Tibial nerve (tissue), 4 donors: ENCODE data around the gene ETS2. TPM values are rescaled to one million over a fixed set of nuclear protein-coding genes. Genes with fewer than 3 reads are reported as not detected.
A peak's percentile ranks its signal among the peaks of the same experiment; 100 is the strongest.

ENCODE experiments used
- DNase-seq, 2 donors: peaks; one replicate each; pipeline ENCODE4 v3.0.0-alpha.2; 2019; ENCODE audit warnings: low spot score in 2 of 2
- H3K27ac ChIP-seq, 4 donors: fragments of 200-600 bp; sonication (generic) in 3 of 4; one replicate each; pipeline ENCODE4 v1.5.1; 2017 to 2019; ENCODE audit warnings: mild to moderate bottlenecking in 1 of 4
- H3K27me3 ChIP-seq, 2 donors: fragments of 200-600 bp; sonication (generic) in 1 of 2; one replicate each; pipeline versions ENCODE4 v1.5.1 to v1.6.0; 2017 to 2019
- H3K36me3 ChIP-seq, 3 donors: fragments of 200-600 bp; sonication (generic); one replicate each; pipeline ENCODE4 v1.5.1; 2018 to 2019
- H3K4me1 ChIP-seq, 4 donors: fragments of 200-600 bp; sonication (generic) in 3 of 4; one replicate each; pipeline ENCODE4 v1.5.1; 2017 to 2019
- H3K4me3 ChIP-seq, 4 donors: fragments of 200-600 bp; sonication (generic) in 3 of 4; one replicate each; pipeline ENCODE4 v1.5.1; 2017 to 2019; ENCODE audit warnings: mild to moderate bottlenecking in 1 of 4, moderate library complexity in 1 of 4
- H3K9me3 ChIP-seq, 4 donors: fragments of 200-600 bp; sonication (generic) in 3 of 4; one replicate each; pipeline ENCODE4 v1.5.1; 2017 to 2019
- EP300 ChIP-seq, 2 donors: sonication (generic); formaldehyde crosslinking; IDR thresholded peaks; one replicate each; pipeline ENCODE4 v1.6.1; 2017; ENCODE audit warnings: antibody characterized with exemption in 2 of 2, mild to moderate bottlenecking in 1 of 2
- POLR2A ChIP-seq, 2 donors: fragments of 450-650 bp; IDR thresholded peaks; one replicate each; pipeline ENCODE4 v1.6.1; 2017; ENCODE audit warnings: antibody characterized with exemption in 2 of 2, mild to moderate bottlenecking in 2 of 2, moderate library complexity in 2 of 2
- WGBS, 2 donors: methylation state at CpG; one replicate each; pipeline ENCODE4 v1.1.5; 2018; 5-methylcytosine and 5-hydroxymethylcytosine counted together
- total RNA-seq, 4 donors: library from RNA; depleted of rRNA; stranded (reverse); fragments of >200 nt; gene quantifications; one replicate each; pipeline ENCODE4 v1.1.0, GENCODE V29; 2016
- TF ChIP-seq, protein P1 (sequence below), 5 experiments: fragments of 200-600 bp in 3 of 5; fragments of 450-650 bp in 2 of 5; sonication (generic) in 3 of 5; IDR thresholded peaks; one replicate each; pipeline ENCODE4 v1.5.1; 2016 to 2019; ENCODE audit warnings: antibody characterized with exemption in 5 of 5, mild to moderate bottlenecking in 3 of 5, moderate library complexity in 2 of 5

ETS2 gene
- total RNA-seq: 100 to 1,000 TPM in 2 of 4 donors, 10 to 100 TPM in 2; 85.6 to 103 (median 98.5) TPM

DNA sequence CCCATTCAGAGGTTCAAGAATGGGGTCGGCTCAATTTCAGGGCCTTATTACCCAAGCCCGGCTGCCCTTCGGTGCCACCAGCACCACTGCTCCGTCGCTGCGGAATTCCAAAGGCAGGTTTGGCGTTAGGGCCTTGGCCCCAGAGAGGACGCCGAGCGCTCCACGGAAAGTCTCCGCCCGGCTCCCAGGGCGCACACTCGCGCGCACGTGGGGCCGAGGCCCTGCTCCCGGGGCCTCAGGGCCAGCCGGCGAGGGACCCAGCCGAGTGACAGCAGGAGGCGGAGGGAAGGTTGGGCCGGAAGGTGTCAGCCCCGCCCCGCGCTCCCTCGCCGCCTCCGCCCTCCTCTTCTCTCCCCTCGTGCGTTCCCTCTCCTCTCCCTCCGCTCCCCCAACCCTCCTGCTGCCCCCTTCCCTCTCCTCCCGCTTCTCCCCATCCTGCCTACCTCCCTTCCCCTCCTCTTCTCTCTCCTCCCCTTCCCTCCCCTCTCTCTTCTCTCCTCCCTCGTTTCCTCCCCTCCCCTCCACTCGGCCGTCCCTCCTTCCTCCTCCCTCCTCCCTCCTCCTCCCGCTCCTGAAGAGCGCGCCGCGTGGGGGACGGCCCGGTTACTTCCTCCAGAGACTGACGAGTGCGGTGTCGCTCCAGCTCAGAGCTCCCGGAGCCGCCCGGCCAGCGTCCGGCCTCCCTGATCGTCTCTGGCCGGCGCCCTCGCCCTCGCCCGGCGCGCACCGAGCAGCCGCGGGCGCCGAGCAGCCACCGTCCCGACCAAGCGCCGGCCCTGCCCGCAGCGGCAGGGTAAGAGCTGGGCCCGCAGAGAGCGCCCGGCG lies at the start of gene ETS2:
TSS of gene ETS2 (plus strand) at position 602 of the 825 bp plus-strand sequence. CDS start 4,106 bp downstream, outside the sequence.
- peaks cover 0 to 33% (median 6%) of the 10 kb centered on the region in 4 donors for H3K4me1 ChIP-seq
- 1% methylated on average over 65 to 73 of the region's 76 CpGs for WGBS, 2 donors
- H3K36me3 ChIP-seq: peaks cover 0 to 3% (median 0%) of the 10 kb centered on the region in 3 donors

DNA sequence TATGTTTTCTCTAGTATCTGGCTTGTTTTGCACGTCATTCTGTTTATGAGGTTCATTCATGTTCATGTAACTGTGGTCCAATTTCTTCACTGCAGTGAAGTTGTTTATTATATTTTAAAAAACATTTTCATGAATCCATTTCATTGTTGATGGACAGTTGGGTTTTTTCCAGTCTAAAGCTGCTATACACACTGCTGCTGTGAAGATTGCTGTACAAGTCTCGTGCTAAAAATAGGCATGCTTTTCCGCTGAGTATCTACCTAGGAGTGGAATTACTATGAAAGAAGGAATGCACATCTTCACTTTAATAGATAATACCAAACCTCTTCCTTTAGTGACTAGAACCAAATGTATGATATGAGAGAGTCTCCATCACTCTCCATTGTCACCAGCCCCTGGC lies 49.0 kb upstream of the ETS2 start:
- H3K27ac ChIP-seq: no peak overlapping the region
- H3K27me3 ChIP-seq: no peaks in the 10 kb centered on the region
- H3K9me3 ChIP-seq: no peaks in the 10 kb centered on the region
- H3K4me3 ChIP-seq: no peak overlapping the region
- H3K36me3 ChIP-seq: no peaks in the 10 kb centered on the region
- 62 to 74% methylated on average over 3 of the region's 3 CpGs for WGBS, 2 donors
- TF ChIP-seq, protein P1, sequence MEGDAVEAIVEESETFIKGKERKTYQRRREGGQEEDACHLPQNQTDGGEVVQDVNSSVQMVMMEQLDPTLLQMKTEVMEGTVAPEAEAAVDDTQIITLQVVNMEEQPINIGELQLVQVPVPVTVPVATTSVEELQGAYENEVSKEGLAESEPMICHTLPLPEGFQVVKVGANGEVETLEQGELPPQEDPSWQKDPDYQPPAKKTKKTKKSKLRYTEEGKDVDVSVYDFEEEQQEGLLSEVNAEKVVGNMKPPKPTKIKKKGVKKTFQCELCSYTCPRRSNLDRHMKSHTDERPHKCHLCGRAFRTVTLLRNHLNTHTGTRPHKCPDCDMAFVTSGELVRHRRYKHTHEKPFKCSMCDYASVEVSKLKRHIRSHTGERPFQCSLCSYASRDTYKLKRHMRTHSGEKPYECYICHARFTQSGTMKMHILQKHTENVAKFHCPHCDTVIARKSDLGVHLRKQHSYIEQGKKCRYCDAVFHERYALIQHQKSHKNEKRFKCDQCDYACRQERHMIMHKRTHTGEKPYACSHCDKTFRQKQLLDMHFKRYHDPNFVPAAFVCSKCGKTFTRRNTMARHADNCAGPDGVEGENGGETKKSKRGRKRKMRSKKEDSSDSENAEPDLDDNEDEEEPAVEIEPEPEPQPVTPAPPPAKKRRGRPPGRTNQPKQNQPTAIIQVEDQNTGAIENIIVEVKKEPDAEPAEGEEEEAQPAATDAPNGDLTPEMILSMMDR (IDR thresholded peaks at IDR 0.05): no peak
- TF ChIP-seq EP300 (IDR thresholded peaks at IDR 0.05): no peak
- TF ChIP-seq POLR2A (IDR thresholded peaks at IDR 0.05): no peak
- no peak for DNase-seq
- peaks cover 0 to 42% (median 11%) of the 10 kb centered on the region in 4 donors for H3K4me1 ChIP-seq

More for the DNA sequence above, at the start of gene ETS2:
- Histone ChIP-seq H3K27ac (peak within 1 kb of the TSS; percentile 89 to 97 (median 94)), H3K4me3 (peak within 1 kb of the TSS; percentile 72 to 88 (median 80)), H3K27me3 (no peaks in the 10 kb centered on the region), H3K9me3 (no peaks in the 10 kb centered on the region)
- TF ChIP-seq EP300 (IDR thresholded peaks at IDR 0.05): peak in 1 of 2 donors; percentile 97
- TF ChIP-seq, protein P1 (IDR thresholded peaks at IDR 0.05): peak in 2 of 5 experiments; percentile 0 to 18
- peak; percentile 77 to 83 for TF ChIP-seq POLR2A (IDR thresholded peaks at IDR 0.05)
- DNase-seq: peak; percentile 57 to 74

DNA sequence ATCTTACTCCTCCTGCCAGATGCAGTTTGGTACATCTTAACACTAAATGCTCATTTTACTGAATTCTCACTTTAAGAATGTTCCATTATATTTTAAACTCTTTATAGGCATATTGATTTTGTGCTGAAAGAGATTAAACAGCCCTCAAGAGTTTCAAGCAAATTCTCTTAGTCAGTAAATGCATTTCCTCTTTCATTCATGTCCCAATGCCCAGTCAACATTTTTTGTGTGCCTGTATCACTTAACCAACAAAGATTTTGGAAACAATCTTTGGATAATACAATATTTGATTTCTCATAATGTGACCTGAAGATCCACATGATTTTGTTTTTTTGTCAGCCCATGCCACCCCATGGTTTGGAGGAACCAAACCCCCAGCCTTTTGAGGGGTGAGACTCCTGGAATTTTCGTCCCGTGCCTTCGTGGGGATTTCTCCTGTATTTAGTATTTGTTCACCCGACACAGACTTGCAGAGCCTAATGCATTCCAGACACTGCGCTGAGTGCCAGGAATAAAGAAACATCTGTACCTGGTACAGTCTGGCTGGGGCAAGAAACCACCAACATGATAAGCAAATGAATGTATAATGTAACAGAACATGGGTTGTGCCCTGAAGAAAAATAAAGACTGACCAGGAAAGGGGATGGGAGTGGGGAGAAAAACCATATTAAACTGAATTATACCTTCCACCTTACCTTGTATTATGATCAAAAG lies 47.1 kb upstream of the ETS2 start:
- H3K27ac ChIP-seq: no peak overlapping the region
- 82% methylated on average over 5 of the region's 5 CpGs for WGBS, 2 donors
- H3K36me3 ChIP-seq: no peaks in the 10 kb centered on the region
- DNase-seq: no peak
- H3K27me3 ChIP-seq: no peaks in the 10 kb centered on the region
- no peak overlapping the region for H3K4me3 ChIP-seq
- H3K4me1 ChIP-seq: peaks cover 0 to 23% (median 3%) of the 10 kb centered on the region in 4 donors
- TF ChIP-seq EP300 (IDR thresholded peaks at IDR 0.05) (no peak), POLR2A (IDR thresholded peaks at IDR 0.05) (no peak)
- TF ChIP-seq, protein P1 (IDR thresholded peaks at IDR 0.05): no peak
- H3K9me3 ChIP-seq: no peaks in the 10 kb centered on the region

GRCh38 chr21:38759413-38759812 lies 46.3 kb upstream of the ETS2 start:
- 85 to 87% methylated on average over 6 of the region's 6 CpGs for WGBS, 2 donors
- no peaks in the 10 kb centered on the region for H3K27me3 ChIP-seq
- DNase-seq: no peak
- H3K4me1 ChIP-seq: peaks cover 0 to 22% (median 3%) of the 10 kb centered on the region in 4 donors
- TF ChIP-seq, protein P1 (IDR thresholded peaks at IDR 0.05): no peak
- TF ChIP-seq POLR2A (IDR thresholded peaks at IDR 0.05): no peak
- no peak for TF ChIP-seq EP300 (IDR thresholded peaks at IDR 0.05)
- no peaks in the 10 kb centered on the region for H3K9me3 ChIP-seq
- H3K27ac ChIP-seq: no peak overlapping the region
- H3K36me3 ChIP-seq: no peaks in the 10 kb centered on the region
- no peak overlapping the region for H3K4me3 ChIP-seq
